GM21360 (cell line): Measurements from ENCODE around the gene HACE1.
"Not testable (repeated sequence)": the region's sequence is repeated elsewhere in the genome, so short reads cannot be mapped to it uniquely, and the experiment has no call there.

ENCODE experiments used
- ATAC-seq: cut with Tn5 transposase; IDR thresholded peaks from one replicate; pipeline ENCODE4 v1.9.1; 2021; ENCODE audit warnings: mild to moderate bottlenecking, moderate library complexity; ENCODE audit not compliant: unreplicated experiment

HACE1 gene

GRCh38 chr6:104859225-104860146 lies at the start of gene HACE1:
TSS of gene HACE1 (minus strand) at chr6:104859919. CDS start at chr6:104859642, 277 bp downstream.
- peak; percentile 98 for ATAC-seq

- ATAC-seq, result no peak
Measured at GRCh38 chr6:104908888-104909525, 49.3 kb upstream of the HACE1 start.

GRCh38 chr6:104908031-104908887 lies 48.5 kb upstream of the HACE1 start:
- ATAC-seq, result no peak

GRCh38 chr6:104898893-104899292 lies 39.2 kb upstream of the HACE1 start:
- not testable (repeated sequence) for ATAC-seq

- ATAC-seq, result no peak
Measured at GRCh38 chr6:104896914-104897313, 37.2 kb upstream of the HACE1 start.

- ATAC-seq, result no peak
Measured at GRCh38 chr6:104888066-104888465, 28.3 kb upstream of the HACE1 start.

GRCh38 chr6:104887350-104887749 lies 27.6 kb upstream of the HACE1 start:
- ATAC-seq, result no peak

- no peak for ATAC-seq
Measured at GRCh38 chr6:104885518-104886043, 25.9 kb upstream of the HACE1 start.

GRCh38 chr6:104884867-104885517 lies 25.3 kb upstream of the HACE1 start:
- no peak for ATAC-seq

- no peak for ATAC-seq
Measured at GRCh38 chr6:104881964-104882668, 22.4 kb upstream of the HACE1 start.

- no peak for ATAC-seq
Measured at GRCh38 chr6:104862456-104862855, 2.7 kb upstream of the HACE1 start.

- no peak for ATAC-seq
Measured at GRCh38 chr6:104860221-104860620, 502 bp upstream of the HACE1 start.

GRCh38 chr6:104858642-104859041 lies 1.1 kb downstream of the HACE1 start:
- no peak for ATAC-seq

- ATAC-seq, result no peak
Measured at GRCh38 chr6:104855507-104855906, 4.2 kb downstream of the HACE1 start.

GRCh38 chr6:104847721-104848120 lies 12.0 kb downstream of the HACE1 start:
- ATAC-seq, result not testable (repeated sequence)

GRCh38 chr6:104843229-104843628 lies 16.5 kb downstream of the HACE1 start:
- no peak for ATAC-seq

- no peak for ATAC-seq
Measured at GRCh38 chr6:104837158-104837557, 22.6 kb downstream of the HACE1 start.

- ATAC-seq, result not testable (repeated sequence)
Measured at GRCh38 chr6:104836479-104837020, 23.2 kb downstream of the HACE1 start.

- ATAC-seq, result no peak
Measured at GRCh38 chr6:104835782-104836181, 23.9 kb downstream of the HACE1 start.
